GM18909 (cell line): ENCODE results near the gene NEGR1.

Experiments
- ATAC-seq: cut with Tn5 transposase; IDR thresholded peaks from one replicate; pipeline ENCODE4 v1.9.1; 2021; ENCODE audit warnings: mild to moderate bottlenecking; ENCODE audit not compliant: unreplicated experiment, poor library complexity

Gene NEGR1

GRCh38 chr1:72282271-72283021, at the start of gene NEGR1:
TSS of gene NEGR1 (minus strand) at chr1:72282539.
- ATAC-seq: peak; percentile 85

DNA sequence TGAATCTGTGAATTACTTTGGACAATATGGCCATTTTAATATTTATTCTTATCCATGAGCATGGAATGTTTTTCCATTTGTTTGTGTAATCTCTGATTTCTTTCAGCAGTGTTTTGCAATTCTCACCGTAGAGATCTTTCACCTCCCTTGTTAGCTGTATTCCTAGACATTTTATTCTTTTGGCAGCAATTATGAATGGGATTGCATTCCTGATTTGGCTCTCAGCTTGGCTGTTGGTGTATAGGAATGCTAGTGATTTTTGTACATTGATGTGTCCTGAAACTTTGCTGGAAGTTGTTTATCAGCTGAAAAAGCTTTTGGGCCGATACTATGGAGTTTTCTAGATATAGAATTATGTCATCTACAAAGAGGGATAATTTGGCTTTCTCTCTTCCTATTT, 44.2 kb upstream of the NEGR1 start:
- ATAC-seq: no peak

GRCh38 chr1:72324451-72324850, 42.1 kb upstream of the NEGR1 start:
- ATAC-seq: no peak

- ATAC-seq: no peak
These were observed 40.6 kb upstream of the NEGR1 start for GRCh38 chr1:72322910-72323309.

- ATAC-seq: no peak
These were observed 14.2 kb upstream of the NEGR1 start for GRCh38 chr1:72296501-72296900.

GRCh38 chr1:72288886-72289285, 6.5 kb upstream of the NEGR1 start:
- no peak for ATAC-seq

DNA sequence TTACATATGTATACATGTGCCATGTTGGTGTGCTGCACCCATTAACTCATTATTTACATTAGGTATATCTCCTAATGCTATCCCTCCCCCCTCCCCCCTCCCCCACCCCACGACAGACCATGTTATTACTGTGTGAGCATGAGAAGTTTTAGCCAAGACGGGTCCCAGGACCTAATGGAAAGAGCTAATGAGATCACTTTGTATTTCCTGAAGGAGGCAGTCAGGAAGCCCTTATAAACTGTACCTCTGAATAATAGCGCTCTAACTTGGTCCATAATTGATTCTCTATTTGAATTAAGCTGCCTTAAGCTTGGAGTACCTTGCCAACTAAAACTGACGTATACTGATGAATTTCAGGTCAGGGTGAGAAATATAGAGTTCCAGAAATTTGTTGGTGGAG, 4.1 kb upstream of the NEGR1 start:
- ATAC-seq: no peak

- no peak for ATAC-seq
These were observed 2.7 kb upstream of the NEGR1 start for GRCh38 chr1:72285074-72285425.

GRCh38 chr1:72284348-72285073, 2.2 kb upstream of the NEGR1 start:
- peak; percentile 66 for ATAC-seq

GRCh38 chr1:72284084-72284347, 1.7 kb upstream of the NEGR1 start:
- no peak for ATAC-seq

- no peak for ATAC-seq
These were observed 1.2 kb upstream of the NEGR1 start for GRCh38 chr1:72283307-72284083.

DNA sequence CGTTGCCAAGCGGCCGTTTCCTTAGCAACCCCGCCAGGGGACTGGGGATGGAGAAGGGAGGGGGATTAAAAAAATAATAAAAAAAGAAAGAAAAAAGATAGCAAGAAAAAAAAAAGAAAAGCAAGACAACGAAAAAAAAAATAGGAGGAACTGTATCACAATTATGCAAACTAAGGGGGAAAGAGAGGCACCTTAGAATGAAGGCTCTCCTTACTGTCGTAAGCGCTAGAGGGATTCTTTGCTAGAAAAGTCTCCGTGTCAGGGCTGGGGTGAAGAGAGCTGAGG, 625 bp upstream of the NEGR1 start:
- ATAC-seq: peak; percentile 9

DNA sequence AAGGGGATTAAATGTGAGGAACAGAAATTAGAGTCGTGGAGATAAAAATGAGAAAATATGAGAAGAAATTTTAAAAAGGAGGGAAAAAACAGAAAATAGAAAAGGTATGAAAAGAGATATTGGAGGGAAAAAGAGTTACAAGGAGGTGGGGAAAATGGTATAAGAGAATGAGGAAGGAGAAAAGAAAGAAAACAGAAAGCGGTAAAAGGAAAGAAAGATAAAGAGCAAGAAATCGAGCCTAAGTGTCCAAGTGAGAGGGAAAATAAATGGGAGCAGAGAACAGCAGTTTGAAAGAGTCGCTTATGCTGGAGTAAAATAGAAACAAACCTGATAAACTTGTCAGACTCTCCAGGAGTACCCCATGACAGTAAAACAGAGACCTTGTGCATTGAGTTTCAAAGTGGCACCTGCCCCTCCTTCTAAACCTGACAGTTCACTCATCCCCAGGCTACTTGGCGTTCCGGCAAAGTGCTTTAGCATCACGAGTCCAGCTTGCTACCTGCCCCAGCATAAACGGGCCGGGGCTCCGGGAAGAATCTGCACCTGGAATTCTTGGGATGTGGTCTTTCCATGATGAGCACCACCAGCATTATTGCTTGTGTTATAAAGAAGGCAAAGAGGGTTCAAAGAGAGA, 585 bp downstream of the NEGR1 start:
- ATAC-seq: no peak

- ATAC-seq: no peak
These were observed 1.2 kb downstream of the NEGR1 start for GRCh38 chr1:72281144-72281543.

- no peak for ATAC-seq
These were observed 1.6 kb downstream of the NEGR1 start for GRCh38 chr1:72280711-72281110.

GRCh38 chr1:72280131-72280530, 2.2 kb downstream of the NEGR1 start:
- no peak for ATAC-seq

DNA sequence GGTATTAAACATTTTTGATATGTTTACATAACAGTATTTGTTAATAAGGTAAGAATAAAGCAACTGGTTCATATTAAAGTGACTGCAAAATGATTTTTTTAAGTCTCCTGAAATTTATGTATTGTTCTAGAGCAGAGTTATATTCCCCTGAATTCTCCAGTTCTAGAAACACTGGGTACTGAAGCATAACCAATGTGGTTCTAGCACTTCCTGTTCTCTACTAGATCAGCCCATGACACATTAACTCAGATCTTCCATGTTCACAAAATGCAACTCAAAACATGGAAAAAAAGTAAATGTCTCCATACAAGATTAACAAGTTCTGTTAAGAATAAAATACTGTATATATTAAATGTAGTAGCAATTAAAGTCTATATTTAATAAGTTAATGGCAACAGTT, 3.9 kb downstream of the NEGR1 start:
- ATAC-seq: peak; percentile 45

DNA sequence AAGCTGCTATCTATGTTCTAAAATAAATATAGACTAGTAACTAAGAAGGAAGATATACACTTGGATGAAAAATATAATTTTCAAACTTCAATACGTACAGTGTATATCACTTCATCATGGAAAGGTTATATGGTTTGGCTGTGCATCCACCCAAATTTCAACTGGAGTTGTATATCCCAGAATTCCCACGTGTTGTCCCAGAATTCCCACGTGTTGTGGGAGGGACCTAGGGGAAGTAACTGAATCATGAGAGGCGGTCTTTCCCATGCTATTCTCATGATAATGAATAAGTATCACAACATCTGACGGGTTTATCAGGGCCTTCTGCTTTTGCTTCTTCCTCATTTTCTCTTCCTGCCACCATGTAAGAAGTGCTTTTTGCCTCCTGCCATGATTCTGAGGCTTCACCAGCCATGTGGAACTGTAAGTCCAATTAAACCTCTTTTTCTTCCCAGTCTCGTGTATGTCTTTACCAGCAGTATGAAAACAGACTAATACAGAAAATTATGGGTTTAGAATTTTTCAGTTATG, 10.7 kb downstream of the NEGR1 start:
- ATAC-seq: no peak

DNA sequence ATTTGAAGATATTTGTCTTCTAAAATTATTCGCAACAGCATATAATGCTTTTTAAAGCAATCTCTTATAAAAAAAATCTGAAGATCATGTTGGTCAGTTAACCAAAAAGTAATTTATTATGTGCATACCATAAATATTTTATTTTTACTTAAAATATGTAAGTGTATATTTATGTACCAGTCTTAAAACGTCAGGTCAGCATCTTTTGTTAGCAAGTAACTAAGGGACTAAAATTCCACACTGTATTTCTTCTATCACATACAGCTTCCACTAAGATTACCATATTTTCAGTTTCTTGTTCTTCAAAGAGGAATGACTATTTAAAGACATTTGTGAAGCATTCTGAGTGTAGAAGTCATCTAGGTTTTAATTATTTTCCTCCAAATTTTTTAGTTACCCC, 19.6 kb downstream of the NEGR1 start:
- no peak for ATAC-seq

DNA sequence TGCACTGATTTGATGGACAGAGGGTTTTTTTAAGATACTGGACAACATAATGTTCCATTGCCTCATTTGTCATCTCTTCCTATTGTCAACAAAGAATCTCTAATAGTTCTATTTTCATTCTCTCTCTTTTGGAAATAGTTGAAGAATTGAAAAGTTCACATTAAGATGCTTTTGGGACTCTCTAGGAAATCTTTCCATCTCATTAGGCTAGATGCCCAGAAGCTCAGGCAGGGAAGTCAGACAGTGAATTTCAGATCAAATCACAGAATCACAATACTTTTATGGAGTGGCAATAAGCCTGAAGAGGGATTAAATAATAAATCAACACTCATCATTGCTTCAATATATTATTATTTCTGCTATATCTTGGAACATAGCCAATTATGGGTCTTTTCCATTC, 29.2 kb downstream of the NEGR1 start:
- no peak for ATAC-seq

DNA sequence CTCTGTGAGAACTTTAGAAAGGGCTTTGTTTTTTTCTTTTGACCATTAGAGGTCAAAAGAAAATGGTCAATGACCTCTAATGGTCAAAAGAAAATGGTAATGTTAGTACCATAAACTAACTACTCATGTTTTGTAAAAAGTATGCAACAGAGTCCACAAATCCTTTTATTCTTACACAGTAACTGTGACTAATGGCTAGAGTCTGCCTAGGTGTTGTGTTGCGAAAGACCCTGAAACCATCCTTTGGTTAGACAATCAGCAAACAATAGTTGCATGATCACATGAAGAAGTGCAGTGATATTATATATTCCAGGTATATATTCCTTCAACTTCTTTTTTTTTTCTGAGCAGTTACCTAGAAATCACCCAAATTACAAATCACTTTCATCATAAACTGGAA, 40.9 kb downstream of the NEGR1 start:
- ATAC-seq: no peak
